H1 (cell line): ENCODE results near the gene POLR3A. TPM values are rescaled to one million over a fixed set of nuclear protein-coding genes. Genes with fewer than 3 reads are reported as not detected.

ENCODE experiments used
- CEBPB ChIP-seq: IDR thresholded peaks from 2 replicates; pipeline ENCODE4 v1.6.1; 2012; ENCODE audit warnings: low read depth, low read length
- RAD21 ChIP-seq, 2 experiments: IDR thresholded peaks in 1 of 2; conservative IDR thresholded peaks in 1 of 2; 2 replicates each; pipeline ENCODE4 v1.6.1; 2011; ENCODE audit warnings: low read depth in 2 of 2, low read length in 2 of 2, improper control_type of control experiment in 1 of 2, inconsistent platforms in 1 of 2, mild to moderate bottlenecking in 1 of 2, moderate library complexity in 1 of 2
- SRF ChIP-seq: IDR thresholded peaks from 2 replicates; pipeline ENCODE4 v1.6.1; 2011; ENCODE audit warnings: mild to moderate bottlenecking, low read depth, low read length, moderate library complexity
- USF2 ChIP-seq: IDR thresholded peaks from 2 replicates; pipeline ENCODE4 v1.6.1; 2011; ENCODE audit warnings: low read length, improper control_type of control experiment
- polyA plus RNA-seq, 7 experiments: library from polyadenylated mRNA; depleted of rRNA in 3 of 7; stranded (reverse) in 5 of 7; unstranded in 2 of 7; fragments of >200 nt in 5 of 7; fragments of 200-250 nt in 2 of 7; gene quantifications; 1 replicate in 5 of 7; 2 replicates in 1 of 7; 4 replicates in 1 of 7; pipeline versions ENCODE4 v1.2.1 to v1.2.3, GENCODE V29; 2011 to 2013; ENCODE audit warnings: missing spikeins in 2 of 7, mixed read lengths in 2 of 7
- total RNA-seq: library from RNA; stranded (reverse); fragmentation: NEBNext Ultra II Directional; extraction: Animal tissue kit (Norgen Biotek cat#: 25700); gene quantifications from 2 replicates; pipeline ENCODE4 v1.2.1, GENCODE V29; 2021
- TF ChIP-seq, protein P1 (sequence below): IDR thresholded peaks from 2 replicates; pipeline ENCODE4 v1.6.1; 2012; ENCODE audit warnings: inconsistent platforms

POLR3A gene
- total and polyA plus RNA-seq, 2 of the 8 experiments (the other 6 are each of a cell fraction or from before 2014, with no cell fraction given), result 11.3 to 38.6 TPM

GRCh38 chr10:78062296-78062695 is 33.0 kb upstream of the POLR3A start (continued):
- no peak for TF ChIP-seq USF2
- no peak for TF ChIP-seq CEBPB
- TF ChIP-seq, protein P1, sequence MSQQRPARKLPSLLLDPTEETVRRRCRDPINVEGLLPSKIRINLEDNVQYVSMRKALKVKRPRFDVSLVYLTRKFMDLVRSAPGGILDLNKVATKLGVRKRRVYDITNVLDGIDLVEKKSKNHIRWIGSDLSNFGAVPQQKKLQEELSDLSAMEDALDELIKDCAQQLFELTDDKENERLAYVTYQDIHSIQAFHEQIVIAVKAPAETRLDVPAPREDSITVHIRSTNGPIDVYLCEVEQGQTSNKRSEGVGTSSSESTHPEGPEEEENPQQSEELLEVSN, result no peak
- TF ChIP-seq RAD21 (IDR thresholded peaks at IDR 0.05 in 1 of 2, conservative IDR thresholded peaks at IDR 0.05 in 1 of 2; ENCODE audit: low read depth in 2 of 2, low read length in 2 of 2), result no peak
- TF ChIP-seq SRF, result no peak
- TF ChIP-seq, all 59 proteins: peak for 0
